SK-MEL-5 (cell line): ENCODE data around the gene FUT3. TPM values are rescaled to one million over a fixed set of nuclear protein-coding genes. Genes with fewer than 3 reads are reported as not detected.
"Not testable (repeated sequence)": the region's sequence is repeated elsewhere in the genome, so short reads cannot be mapped to it uniquely, and the experiment has no call there.

Experiments used
- DNase-seq: peaks from one replicate; pipeline ENCODE4 v3.0.0-alpha.2; 2016; ENCODE audit warnings: low read depth, low spot score
- in situ Hi-C: cut with HindIII; loops from 2 replicates; pipeline ENCODE4 v1.10.0; 2016; ENCODE audit warnings: low sequenced_read_pairs, high pct_unique_total_duplicates, low pct_unique_long_range_greater_than_20kb
- total RNA-seq: library from RNA; depleted of rRNA; stranded (reverse); fragments of >200 nt; shearing (Covaris generic); gene quantifications from 2 replicates; pipeline ENCODE4 v1.2.3, GENCODE V29; 2014

Gene FUT3
- total RNA-seq, 1 experiment from 2014 or later, result 3.3 TPM

DNA sequence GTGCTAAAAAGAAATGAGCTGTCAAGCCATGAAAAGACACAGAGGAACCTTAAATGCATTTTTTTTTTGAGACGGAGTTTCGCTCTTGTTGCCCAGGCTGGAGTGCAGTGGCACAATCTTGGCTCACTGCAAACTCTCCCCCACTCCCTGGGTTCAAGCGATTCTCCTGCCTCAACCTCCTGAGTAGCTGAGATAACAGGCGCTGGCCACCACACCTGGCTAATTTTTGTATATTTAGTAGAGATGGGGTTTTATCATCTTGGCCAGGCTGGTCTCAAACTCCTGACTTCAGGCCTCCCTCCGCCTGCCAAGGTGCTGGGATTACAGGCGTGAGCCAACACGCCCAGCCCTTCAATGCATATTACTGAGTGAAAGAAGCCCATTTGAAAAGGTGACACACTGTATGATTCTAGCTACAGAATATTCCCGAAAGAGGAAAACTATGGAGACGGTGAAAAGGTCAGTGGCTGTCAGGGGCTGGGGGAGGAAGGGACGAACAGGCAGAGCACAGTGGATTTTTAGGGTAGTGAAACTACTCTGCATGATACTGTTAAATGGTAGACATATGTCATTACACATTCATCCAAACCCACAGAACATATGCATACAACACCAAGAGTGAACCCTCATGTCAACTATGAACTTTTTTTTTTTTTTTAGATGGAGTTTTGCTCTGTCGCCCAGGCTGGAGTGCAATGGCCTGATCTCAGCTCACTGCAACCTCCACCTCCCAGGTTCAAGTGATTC, 33.0 kb upstream of the FUT3 start:
- DNase-seq, in situ Hi-C loops: not testable (repeated sequence)

- in situ Hi-C loops, DNase-seq: not testable (repeated sequence)
Observed at GRCh38 chr19:5883157-5883873, 32.1 kb upstream of the FUT3 start.

- no peak for DNase-seq
- in situ Hi-C loops, result no loop called here
Observed at GRCh38 chr19:5882421-5882968, 31.2 kb upstream of the FUT3 start.

DNA sequence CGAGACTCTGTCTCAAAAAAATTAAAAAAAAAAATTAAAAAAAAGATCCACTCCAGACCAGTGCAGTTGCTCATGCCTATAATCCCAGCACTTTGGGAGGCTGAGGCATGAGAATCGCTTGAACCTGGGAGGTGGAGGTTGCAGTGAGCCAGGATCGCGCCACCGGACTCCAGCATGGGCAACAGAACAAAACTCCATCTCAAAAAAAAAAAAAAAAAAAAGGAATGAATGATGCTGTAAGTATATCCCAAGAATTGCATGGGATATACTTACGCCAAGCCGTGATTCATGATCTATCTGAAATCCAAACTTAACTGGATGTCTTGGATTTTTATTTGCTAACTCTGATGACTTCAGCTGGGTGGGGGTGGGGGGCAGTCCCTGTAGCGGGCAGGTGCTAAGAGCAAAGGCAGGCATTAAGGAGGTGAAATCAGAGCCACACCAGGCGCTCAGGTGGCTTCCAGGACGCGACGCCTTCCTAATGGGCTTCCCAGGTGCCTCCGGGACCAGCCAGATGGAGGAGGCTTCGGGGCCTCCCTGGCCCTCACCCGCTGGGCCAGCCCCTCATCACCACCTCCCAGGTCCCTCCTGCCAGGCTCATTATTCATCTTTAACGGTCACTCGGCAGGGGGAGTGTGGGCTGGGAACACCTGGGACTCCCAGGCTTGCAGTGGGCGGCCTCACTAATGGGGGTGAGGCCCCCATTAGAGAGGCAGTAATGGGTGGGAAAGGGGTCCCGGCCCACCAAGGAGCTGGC, 30.5 kb upstream of the FUT3 start:
- DNase-seq, result no peak
- in situ Hi-C loops, result no loop called here

- no peak for DNase-seq
- in situ Hi-C loops, result no loop called here
Observed at GRCh38 chr19:5880604-5881078, 29.4 kb upstream of the FUT3 start.

- in situ Hi-C loops, result no loop called here
Observed at GRCh38 chr19:5880196-5880595, 28.9 kb upstream of the FUT3 start.

GRCh38 chr19:5877882-5878281, 26.6 kb upstream of the FUT3 start:
- DNase-seq, result no peak
- in situ Hi-C loops, result no loop called here

More at GRCh38 chr19:5880196-5880595, 28.9 kb upstream of the FUT3 start:
- DNase-seq, result no peak

- in situ Hi-C loops, result no loop called here
- DNase-seq, result no peak
Observed at GRCh38 chr19:5877427-5877826, 26.2 kb upstream of the FUT3 start.

DNA sequence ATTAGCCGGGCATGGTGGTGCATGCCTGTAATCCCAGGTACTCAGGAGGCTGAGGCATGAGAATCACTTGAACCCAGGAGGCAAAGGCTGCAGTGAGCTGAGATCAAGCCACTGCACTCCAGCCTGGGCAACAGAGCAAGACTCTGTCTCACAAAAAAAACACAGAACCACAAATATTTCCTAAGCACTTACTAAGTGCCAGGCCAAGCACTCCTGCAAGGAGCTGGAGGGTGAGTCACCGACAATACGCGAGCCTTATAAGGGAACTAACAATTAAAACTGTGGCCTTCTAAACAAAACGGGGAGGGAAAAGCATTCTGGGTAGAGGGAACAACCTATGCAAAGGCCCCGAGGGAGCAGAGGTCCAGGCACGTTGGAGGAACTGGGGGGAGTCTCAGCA, 23.2 kb upstream of the FUT3 start:
- DNase-seq, in situ Hi-C loops: not testable (repeated sequence)

- in situ Hi-C loops, result no loop called here
- no peak for DNase-seq
Observed at GRCh38 chr19:5873617-5874199, 22.5 kb upstream of the FUT3 start.

- in situ Hi-C loops, result no loop called here
- DNase-seq, result no peak
Observed at GRCh38 chr19:5870986-5871394, 19.7 kb upstream of the FUT3 start.

GRCh38 chr19:5867201-5868136, 16.2 kb upstream of the FUT3 start:
- no peak for DNase-seq
- in situ Hi-C loops, result no loop called here

DNA sequence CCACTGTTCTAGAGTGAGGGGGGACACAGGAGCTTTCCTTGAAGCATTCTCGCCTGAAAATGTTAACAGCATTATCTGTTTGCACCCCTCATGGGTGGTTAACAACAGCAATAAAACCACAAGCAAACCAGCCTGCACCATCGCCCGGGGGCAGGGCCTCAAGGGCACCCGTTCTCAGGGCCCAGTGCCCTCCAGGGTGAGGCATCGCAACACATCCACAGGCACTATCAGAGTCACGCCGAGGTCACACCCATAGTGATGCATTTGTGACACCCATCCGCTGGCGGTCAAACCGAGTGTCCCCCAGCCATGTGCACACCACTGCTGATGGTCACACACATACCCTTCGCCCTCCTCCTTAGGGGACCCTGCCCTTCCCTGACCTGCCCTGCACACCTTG, 14.5 kb upstream of the FUT3 start:
- DNase-seq, result no peak
- in situ Hi-C loops, result no loop called here

GRCh38 chr19:5864725-5865486, 13.7 kb upstream of the FUT3 start:
- in situ Hi-C loops, result no loop called here
- DNase-seq, result no peak

GRCh38 chr19:5864013-5864720, 12.9 kb upstream of the FUT3 start:
- DNase-seq, result no peak
- in situ Hi-C loops, result no loop called here
